ENCODE data around the gene PHYKPL. TPM values are rescaled to one million over a fixed set of nuclear protein-coding genes. Genes with fewer than 3 reads are reported as not detected.

The PHYKPL gene
- total and polyA plus RNA-seq, 2 of the 13 experiments (the other 11 are each of a cell fraction or from before 2014, with no cell fraction given) = 18.0 to 78.6 TPM

DNA sequence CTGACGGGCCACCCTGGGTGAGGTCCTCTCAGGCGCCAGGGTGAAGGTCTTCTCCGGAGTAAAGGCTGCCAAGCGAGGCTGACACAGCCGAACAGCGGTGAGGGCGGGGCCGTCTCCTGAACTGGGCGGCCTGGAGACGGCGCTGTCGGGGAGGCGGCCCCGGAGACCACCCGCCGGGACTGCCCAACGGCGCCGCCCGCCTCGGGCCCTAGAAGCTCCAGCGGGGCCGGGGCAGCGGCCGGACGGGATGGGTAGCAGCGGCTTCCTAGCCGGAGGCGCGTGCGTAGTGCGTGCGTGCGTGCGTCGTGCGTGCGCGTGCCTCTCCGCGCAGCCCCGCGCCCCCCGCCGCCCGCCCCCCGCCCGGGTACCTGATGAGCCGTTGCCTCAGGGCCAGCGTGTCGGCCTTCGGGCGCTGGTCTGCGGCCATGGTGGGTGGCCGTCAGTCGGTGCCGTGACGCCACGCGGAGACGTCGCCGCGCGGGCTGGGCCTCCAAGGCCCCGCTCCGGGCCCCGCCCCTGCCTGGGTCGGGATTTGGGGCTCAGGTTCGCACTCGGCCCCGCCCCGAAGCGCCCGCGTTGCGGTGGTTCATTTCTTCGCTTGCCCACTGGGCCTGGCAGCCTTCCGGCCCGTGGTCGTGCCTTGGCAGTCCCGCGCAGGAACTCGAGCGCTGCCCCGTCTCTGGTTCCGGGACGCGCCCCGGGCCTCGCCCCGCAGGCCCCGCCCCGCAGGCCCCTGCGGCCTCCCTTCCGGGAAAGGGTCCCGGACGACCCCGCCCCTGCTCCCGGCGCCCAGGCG, at the start of gene PHYKPL (continued):
- TF ChIP-seq, protein P1, sequence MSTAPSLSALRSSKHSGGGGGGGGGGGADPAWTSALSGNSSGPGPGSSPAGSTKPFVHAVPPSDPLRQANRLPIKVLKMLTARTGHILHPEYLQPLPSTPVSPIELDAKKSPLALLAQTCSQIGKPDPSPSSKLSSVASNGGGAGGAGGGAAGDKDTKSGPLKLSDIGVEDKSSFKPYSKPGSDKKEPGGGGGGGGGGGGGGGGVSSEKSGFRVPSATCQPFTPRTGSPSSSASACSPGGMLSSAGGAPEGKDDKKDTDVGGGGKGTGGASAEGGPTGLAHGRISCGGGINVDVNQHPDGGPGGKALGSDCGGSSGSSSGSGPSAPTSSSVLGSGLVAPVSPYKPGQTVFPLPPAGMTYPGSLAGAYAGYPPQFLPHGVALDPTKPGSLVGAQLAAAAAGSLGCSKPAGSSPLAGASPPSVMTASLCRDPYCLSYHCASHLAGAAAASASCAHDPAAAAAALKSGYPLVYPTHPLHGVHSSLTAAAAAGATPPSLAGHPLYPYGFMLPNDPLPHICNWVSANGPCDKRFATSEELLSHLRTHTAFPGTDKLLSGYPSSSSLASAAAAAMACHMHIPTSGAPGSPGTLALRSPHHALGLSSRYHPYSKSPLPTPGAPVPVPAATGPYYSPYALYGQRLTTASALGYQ (CRISPR knock-in tag; IDR thresholded peaks at IDR 0.05) = no peak
- no peak for TF ChIP-seq ZKSCAN5 (CRISPR knock-in tag; IDR thresholded peaks at IDR 0.05)
- peak; percentile 20 for TF ChIP-seq FOXC1 (CRISPR knock-in tag; IDR thresholded peaks at IDR 0.05; ENCODE audit: borderline replicate concordance)
- TF ChIP-seq ZNF232 (CRISPR knock-in tag; IDR thresholded peaks at IDR 0.05; ENCODE audit: borderline replicate concordance) = no peak
- peak; percentile 54; the same call in 1 of the 2 replicates for TF ChIP-seq SIN3A (IDR thresholded peaks at IDR 0.05; ENCODE audit: borderline replicate concordance, low read depth, low read length)
- no peak for TF ChIP-seq ZNF142 (CRISPR knock-in tag; IDR thresholded peaks at IDR 0.05)
- no peak for TF ChIP-seq ZNF552 (CRISPR knock-in tag; IDR thresholded peaks at IDR 0.05; ENCODE audit: borderline replicate concordance)
- peak; percentile 51; the same call in 1 of the 2 replicates for TF ChIP-seq TEF (CRISPR knock-in tag; IDR thresholded peaks at IDR 0.05)
- TF ChIP-seq GLI4 (CRISPR knock-in tag; IDR thresholded peaks at IDR 0.05; ENCODE audit: borderline replicate concordance) = no peak; the same call in 1 of the 2 replicates
- no peak for TF ChIP-seq PAWR (CRISPR knock-in tag; IDR thresholded peaks at IDR 0.05; ENCODE audit: borderline replicate concordance)
- 0 out of 2 replicates have a peak, but pooled peaks have one; percentile 3 for TF ChIP-seq JUN (CRISPR knock-in tag; IDR thresholded peaks at IDR 0.05)
- TF ChIP-seq, protein P2, sequence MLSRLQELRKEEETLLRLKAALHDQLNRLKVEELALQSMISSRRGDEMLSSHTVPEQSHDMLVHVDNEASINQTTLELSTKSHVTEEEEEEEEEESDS (CRISPR knock-in tag; IDR thresholded peaks at IDR 0.05; ENCODE audit: borderline replicate concordance) = no peak
- TF ChIP-seq, protein P3, sequence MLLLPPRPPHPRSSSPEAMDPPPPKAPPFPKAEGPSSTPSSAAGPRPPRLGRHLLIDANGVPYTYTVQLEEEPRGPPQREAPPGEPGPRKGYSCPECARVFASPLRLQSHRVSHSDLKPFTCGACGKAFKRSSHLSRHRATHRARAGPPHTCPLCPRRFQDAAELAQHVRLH (CRISPR knock-in tag; IDR thresholded peaks at IDR 0.05; ENCODE audit: borderline replicate concordance, low read depth) = no peak
- peak; percentile 34; the same call in 1 of the 2 replicates for TF ChIP-seq ZIK1 (CRISPR knock-in tag; IDR thresholded peaks at IDR 0.05; ENCODE audit: borderline replicate concordance, low read depth)
- 0 out of 2 replicates have a peak, but pooled peaks have one; percentile 44 for TF ChIP-seq ZNF530 (CRISPR knock-in tag; IDR thresholded peaks at IDR 0.05; ENCODE audit: low read depth)
- peak; percentile 64 for TF ChIP-seq AGO2 (optimal IDR thresholded peaks at IDR 0.05; ENCODE audit: low read depth, low read length)
- TF ChIP-seq ZNF691 (CRISPR knock-in tag; IDR thresholded peaks at IDR 0.05; ENCODE audit: borderline replicate concordance, low read depth) = peak; percentile 9; the same call in 1 of the 2 replicates
- no peak for TF ChIP-seq NCOA1 (CRISPR knock-in tag; IDR thresholded peaks at IDR 0.05)
